Activated CD8-positive, alpha-beta memory T cell treated with anti-CD3 and anti-CD28 coated beads, Interleukin-2, amount 50 U/mL, for 4 hours (primary cell): Measurements from ENCODE around the gene SAA2.
"Not testable (repeated sequence)": the region's sequence is repeated elsewhere in the genome, so short reads cannot be mapped to it uniquely, and the experiment has no call there.

Experiments
- DNase-seq: peaks from one replicate; pipeline ENCODE4 v3.0.0-alpha.2; 2020

Gene SAA2

DNA sequence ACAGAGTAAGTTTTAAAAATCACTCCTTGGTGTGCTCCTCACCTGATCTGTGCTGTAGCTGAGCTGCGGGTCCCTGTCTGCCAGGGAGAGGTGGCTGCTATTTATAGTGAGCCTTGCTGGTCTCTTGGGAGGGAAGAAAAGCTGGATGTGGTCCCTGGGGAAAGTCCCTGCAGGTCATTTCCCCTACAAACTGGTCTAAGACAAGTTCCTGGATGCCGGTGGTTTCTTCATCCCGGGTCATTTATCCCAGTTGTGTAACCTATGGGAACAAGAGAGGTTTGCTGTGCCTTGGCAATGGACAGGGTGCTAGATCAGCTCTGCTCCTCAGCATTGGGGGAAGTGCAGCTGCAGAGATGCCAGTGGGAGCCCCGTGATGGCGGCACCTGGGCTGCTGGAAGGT, at the start of gene SAA2:
SAA2 (minus strand) TSS at position 108 of the 400 bp plus-strand sequence. CDS start 657 bp downstream, outside the sequence.
- no peak for DNase-seq

DNA sequence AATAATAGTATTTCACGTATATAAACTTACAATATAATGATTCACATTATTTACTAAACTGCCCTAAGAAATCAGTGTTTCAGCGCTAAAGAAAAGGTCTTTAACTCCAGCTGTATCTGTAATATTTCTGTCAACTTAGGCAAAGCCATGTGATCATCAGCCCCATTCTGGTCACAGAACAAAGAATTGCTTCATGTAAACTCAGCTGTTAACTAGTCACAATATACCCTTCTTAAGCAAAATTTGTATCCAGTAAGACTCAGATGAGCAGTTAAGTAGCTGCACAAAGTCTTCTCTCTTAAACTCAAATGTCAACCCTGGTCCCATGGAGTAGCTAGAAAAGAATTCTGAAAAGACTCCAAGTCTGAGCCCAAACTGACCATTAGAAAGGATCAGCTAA, 46.8 kb upstream of the SAA2 start:
- no peak for DNase-seq

DNA sequence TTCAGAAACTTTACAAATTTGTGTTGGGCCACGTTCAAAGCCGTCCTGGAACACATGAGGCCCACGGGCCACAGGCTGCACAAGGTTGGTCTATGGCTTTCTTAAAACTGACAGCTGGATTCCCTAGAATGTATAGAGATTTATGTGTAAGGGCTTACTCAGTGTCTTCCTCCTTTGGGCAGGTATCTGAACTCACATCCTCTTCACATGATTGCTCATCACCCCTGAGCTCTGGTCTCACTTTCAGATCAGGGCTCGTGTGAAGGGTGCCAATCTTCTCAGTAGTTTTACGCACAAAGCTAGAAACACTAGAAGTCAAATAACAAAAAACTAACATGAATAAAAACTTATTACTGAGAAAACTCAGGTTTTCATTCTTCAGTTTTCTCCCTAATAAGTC, 46.4 kb upstream of the SAA2 start:
- DNase-seq, result no peak

DNA sequence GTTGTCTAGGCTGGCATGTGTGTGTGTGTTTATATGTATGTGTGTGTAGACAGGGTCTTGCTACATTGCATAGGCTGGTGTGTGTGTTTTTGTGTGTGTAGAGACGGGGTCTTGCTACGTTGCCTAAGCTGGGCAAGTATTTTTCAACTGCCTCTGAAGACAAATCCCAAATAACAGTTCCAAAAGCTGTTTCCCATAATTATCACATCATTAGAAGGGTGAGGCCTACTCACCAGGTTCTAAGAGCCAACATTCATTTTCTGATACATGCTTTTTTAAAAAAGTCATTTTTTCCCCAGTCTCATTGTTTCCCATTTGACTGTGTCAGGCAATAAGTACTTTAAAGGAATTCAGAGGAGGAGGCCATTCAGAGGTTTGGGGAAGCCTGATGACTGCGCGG, 40.4 kb upstream of the SAA2 start:
- DNase-seq, result no peak

DNA sequence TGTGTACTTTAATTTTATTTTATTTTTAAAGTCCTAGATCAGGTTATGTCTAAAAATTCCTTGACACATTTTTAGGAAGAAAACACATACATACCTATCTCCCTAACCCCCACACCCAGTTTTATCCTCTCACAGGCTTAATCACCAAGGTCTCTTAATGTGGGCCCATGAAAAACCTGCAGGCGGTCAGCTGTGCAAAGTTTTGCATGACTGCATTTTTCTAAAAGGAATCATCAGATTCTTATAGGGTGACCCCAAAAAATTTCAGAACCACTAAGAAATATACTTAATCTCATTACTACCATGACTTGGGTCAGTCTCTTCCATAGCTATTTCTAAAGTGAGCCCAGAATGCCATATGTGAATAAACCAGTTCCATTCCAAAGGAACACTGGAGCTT, 37.4 kb upstream of the SAA2 start:
- no peak for DNase-seq

DNA sequence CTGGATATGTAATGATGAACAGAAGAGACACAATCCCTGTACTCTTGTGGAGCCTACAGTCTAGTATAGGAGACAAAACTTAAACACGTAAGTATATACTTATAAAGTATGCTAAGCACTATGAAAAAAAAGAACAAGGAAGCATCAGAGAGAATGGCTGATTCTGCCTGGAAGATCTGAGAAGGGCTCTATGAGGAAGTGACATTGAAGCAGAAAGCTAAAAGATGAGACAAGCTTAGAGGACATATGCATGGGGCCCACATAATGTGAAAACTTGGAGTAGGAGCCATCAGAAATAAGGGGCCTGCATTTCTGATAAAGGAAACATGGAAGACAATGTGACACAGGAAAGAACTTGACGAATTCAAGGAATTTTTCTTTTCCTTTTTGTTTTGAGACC, 34.2 kb upstream of the SAA2 start:
- no peak for DNase-seq

DNA sequence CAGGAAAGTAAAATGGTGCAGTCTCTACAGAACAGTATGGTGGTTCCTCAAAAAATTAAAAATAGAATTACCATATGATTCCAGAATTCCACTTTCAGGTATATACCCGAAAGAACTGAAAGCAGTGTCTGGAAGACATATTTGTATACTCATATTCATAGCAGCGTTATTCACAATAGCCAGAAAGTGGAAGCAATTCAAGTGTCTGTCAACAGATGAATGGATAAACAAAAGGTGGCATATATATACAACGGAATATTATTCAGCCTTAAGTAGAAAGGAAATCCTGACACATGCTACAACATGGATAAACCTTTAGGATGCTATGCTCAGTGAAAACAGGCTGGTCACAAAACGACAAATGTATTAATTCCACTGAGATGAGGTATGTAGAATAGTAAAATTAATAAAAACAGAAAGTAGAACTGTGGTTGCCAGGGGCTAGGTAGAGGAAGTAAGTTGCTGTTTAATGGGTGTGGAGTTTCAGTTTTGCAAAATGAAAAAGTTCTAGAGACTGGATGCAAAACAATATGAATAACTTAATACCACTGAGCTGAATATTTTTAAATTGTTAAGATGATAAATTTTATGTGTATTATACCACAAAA, 32.1 kb upstream of the SAA2 start:
- DNase-seq, result no peak

DNA sequence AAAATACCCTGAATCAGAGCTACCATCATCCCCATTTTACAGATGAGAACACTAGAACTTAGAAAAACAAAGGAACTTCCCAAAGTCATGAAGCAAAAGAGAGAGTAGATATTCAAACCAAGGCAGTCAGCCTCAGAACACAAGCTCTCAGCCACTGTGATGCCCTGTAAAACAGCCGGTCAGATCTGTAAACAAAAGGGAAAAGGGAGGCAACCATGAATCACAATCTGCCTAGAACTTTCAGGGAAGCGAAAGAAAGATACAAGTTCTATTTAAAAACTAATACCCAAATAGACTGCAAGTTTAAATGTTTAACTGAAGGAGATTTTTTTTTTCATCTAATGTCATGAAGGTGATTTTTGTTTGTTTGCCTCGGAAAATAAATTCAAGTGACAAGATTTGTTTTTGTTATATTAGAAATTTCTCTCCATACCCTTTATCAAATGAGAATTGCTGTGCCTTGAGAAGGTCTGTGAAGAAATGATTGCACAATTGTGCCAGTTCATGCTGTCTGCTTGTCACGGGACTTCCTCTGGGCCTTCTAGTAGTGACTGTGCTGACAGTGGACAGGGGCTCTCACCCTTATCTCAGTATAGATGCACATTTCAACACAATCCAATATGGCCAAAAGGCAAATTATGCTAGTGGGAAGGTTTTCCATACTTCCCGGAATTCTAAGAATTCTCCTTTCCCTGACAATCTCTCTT, 29.2 kb upstream of the SAA2 start:
- no peak for DNase-seq

DNA sequence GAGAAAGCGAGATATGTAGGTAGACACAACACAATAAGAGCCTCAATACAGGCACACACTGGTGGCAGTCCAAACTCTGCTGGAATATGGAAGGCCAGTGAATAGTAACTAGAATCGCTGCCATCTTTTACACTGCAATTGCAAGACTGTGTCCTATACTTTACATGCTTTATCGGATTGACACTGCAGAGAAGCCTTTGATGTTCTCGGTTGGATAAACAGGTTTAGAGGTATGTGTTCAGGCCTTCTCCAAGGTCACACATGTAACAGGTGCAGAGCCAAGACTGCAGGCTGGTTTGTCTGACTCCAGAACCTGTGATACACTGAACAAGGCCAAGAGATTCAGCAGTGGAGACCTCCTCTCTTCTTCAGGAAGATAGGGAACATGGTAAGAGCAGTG, 22.7 kb upstream of the SAA2 start:
- no peak for DNase-seq

DNA sequence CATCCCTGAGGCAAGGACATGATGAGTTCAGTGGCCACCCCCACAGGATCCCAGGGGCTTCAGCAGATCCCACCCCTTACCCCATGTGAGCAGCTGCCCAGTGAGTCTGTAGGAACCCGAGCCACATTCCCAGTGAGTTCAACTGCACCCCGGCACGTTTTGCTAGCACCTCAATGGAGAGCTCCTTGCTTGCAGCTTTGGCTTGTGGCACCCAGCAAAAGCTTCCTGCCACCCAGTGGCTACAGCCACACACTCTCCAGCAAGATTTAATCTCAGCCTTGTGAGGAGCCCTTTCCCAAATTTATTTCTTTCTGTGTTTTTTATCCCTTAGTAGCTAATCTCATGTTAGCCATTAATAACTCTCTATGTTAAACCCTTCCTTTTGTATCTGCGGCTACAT, 21.6 kb upstream of the SAA2 start:
- no peak for DNase-seq

DNA sequence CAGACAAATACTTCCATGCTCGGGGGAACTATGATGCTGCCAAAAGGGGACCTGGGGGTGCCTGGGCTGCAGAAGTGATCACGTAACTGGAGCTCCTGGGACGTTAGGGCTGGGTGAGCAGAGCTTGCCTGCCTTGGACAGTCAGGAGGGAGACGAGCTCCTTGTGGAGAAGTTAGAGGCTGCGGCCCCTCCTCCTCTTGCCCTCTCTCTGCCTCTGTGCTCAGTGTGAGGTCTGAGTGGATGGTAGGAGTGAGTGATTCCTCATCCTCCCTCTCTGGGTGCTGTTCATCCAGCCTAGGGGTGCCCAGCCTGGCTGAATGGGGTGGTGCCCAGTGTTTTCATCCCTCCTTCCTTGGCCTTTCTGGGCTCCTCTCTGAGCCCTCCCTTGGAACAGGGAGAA, 20.8 kb upstream of the SAA2 start:
- DNase-seq, result not testable (repeated sequence)

DNA sequence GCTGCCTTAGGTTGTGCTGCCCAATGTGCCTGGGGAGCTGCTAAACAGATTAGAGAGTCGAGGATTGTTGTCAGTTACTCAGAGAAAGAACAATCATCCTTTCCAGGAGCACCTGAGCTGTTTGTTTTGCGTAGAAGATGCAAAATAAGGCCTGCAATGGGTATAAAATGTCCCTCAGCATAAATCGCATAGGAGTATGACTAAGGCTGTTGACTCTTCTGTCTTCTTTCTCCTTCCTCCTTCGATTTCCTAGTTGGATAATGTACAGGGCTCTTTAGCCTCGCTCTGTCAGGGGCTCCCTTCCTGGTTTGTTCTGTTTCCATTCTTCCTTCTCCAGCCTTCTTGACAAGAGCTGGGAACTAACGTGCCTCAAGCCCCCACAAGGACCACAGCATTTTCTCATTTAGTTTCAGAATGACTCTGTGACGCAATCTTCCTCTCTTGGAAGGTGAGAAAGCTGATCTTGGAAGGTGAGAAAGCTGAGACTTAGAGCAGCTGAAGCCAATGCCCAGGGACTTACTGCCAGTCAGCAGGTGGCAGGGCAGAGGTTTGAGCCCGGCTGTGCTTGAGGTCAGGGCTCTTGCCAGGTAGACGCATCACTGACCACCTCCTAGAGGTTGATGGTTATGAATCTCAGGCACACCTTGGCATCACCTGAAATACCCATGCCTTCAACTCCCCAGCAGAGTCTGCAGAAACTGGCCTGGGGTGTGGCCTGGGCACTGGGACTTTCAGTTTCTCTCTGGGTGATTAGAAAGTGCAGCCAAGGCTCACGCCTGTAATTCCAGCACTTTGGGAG, 19.1 kb upstream of the SAA2 start:
- not testable (repeated sequence) for DNase-seq

DNA sequence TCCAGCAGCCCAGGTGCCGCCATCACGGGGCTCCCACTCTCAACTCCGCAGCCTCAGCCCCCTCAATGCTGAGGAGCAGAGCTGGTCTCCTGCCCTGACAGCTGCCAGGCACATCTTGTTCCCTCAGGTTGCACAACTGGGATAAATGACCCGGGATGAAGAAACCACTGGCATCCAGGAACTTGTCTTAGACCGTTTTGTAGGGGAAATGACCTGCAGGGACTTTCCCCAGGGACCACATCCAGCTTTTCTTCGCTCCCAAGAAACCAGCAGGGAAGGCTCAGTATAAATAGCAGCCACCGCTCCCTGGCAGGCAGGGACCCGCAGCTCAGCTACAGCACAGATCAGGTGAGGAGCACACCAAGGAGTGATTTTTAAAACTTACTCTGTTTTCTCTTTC, 17.5 kb upstream of the SAA2 start, which contains the start of gene SAA1:
SAA1 (plus strand) TSS at position 316 of the 400 bp plus-strand sequence. CDS start 624 bp downstream, outside the sequence.
- DNase-seq, result no peak

DNA sequence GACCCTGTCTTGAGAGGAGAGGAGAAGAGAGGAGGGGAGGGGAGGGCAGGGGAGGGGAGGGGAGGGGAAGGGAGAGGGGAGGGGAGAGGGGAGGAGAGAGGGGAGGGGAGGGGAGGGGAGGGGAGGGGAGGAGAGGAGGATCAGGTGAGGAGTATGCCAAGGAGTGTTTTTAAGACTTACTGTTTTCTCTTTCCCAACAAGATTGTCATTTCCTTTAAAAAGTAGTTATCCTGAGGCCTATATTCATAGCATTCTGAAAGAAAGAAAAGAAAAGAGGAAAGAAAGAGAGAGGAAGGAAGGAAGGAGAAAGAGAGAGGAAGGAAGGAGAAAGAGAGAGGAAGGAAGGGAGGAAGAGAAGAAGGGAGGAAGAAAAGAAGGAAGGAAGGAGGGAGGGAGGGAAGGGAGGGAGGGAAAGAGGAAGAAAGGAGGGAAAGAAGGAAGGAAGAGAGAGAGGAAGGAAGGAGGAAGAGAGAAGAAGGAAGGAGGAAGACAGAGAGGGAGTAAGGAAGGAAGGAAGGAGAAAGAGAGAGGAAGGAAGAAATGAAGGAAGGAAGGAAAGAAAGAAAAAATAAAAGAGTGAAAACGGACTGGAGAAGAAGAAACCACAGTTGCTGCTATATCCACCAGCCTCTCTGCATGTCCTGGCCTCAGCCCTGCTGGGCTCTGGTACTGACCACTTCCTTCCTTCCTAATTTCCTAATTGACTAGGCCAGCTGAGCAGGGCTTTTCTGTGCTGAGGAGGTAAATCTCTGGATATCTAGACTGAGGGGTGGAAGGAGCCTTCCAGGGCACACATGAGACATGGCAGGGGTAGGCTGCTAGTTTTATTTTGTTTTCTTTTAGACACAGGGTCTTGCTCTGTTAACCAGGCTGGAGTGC, 16.4 kb upstream of the SAA2 start:
- no peak for DNase-seq

DNA sequence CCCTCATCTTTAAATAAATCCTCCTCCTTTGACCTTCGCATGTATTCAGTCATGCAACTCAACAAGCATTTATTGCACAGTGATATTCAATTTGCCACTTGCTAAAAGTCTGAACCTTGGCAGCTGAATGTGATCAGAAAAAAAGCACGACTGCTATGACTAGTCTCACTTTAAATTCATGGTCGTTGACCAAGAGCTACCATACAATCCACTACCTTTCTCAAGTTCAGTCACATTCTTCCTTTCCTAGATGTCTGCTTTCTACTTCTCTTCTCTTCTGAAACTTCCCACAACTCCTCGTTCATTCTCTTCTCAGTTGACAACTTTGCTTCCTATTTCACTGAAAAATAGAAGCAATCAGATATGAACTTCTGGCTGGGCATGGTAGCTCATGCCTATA, 15.6 kb upstream of the SAA2 start:
- no peak for DNase-seq

DNA sequence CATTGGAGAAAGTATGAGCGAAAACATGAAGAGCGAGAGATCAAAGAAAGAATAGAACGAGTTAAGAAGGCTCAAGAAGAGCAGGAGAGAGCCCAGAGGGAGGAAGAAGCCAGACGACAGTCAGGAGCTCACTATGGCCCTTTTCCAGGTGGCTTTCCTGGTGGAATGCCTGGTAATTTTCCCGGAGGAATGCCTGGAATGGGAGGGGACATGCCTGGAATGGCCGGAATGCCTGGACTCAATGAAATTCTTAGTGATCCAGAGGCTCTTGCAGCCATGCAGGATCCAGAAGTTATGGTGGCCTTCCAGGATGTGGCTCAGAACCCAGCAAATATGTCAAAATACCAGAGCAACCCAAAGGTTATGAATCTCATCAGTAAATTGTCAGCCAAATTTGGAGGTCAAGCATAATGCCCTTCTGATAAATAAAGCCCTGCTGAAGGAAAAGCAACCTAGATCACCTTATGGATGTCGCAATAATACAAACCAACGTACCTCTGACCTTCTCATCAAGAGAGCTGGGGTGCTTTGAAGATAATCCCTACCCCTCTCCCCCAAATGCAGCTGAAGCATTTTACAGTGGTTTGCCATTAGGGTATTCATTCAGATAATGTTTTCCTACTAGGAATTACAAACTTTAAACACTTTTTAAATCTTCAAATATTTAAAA, 14.3 kb upstream of the SAA2 start:
- DNase-seq, result not testable (repeated sequence)

DNA sequence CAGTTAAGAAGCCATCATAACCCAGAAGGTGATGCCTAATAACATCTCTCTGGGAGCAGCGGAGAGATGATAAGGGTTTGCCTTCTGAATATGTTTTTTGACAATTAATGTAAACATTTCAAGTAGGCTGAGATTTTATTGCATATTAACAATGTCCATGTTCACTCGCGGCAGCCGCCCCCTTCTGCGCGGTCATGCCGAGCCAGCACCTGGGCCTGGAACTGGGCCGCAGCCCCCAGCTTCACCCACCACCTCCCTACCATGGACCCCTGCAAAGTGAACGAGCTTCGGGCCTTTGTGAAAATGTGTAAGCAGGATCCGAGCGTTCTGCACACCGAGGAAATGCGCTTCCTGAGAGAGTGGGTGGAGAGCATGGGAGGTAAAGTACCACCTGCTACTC, 13.3 kb upstream of the SAA2 start:
- DNase-seq, result no peak

DNA sequence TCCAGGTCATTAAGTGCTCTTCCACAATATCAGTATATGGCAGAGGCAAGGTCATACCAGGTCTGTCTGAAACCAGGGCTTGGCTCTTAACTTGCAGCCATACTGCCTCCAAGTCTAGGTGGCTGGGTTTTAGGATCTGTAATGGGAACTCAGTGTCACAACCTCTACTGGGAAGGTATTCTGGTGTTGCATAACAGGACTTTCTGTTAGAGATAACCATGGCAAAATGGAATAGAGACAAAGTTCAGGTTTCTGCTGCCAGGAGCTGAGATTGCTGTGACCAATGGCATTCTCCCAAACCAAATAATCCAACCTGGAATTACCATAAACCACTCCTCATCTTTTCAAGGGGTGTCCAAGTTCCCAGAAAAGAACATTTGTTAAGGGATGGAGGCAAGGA, 10.8 kb upstream of the SAA2 start:
- no peak for DNase-seq

DNA sequence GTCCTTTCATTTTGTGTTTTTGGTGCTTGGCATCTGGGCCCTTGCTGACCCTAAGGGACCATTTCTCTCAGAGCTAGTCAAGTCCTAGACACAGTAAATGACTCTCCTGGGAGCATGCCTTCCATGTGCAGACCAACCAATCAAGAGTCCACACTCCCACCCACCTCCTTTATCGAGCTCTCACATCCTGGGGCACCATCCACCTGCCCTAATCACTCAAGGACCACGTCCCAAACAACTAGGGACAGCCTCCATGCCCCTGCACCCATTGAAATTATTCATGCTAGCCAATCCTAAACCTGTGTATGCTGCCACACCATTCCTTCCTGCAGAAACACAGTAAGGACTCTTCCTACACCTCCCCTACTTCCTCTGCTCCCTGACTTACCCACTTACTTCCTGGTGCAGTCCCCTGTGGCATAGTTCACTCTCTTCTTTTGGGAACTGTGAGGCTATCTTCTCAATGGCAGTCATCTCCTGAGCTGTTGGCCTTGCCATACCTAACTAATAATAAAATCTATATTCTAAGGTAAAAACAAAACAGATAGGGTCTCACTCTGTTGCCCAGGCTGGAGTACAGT, 6.4 kb upstream of the SAA2 start:
- DNase-seq, result no peak

DNA sequence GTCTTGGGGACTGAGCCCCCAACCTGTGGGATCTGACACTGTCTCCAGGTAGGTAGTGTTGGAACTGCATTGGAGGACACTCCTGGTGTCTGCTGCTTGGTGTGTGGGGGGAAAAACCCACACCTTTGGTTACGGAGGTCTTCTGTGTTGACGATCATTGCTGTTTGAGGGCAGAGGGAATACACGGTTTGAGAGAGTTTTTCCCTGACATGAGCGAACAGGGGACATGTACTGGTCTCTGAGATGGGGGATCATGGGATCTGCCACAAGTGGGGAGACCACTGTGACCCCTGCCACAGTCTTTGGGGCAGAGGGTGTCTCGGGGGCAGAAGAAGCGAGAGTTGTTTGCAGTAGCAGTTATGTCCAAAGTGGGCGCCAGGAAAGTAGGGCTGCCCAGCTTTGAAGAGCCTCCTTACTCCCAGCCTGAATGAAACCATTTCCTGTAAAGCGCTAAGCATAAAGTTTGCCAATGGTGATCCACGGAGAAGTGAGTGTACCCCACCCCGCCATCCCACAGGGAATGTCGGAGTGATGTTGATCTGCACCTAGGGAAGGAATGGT, 5.4 kb upstream of the SAA2 start:
- no peak for DNase-seq

DNA sequence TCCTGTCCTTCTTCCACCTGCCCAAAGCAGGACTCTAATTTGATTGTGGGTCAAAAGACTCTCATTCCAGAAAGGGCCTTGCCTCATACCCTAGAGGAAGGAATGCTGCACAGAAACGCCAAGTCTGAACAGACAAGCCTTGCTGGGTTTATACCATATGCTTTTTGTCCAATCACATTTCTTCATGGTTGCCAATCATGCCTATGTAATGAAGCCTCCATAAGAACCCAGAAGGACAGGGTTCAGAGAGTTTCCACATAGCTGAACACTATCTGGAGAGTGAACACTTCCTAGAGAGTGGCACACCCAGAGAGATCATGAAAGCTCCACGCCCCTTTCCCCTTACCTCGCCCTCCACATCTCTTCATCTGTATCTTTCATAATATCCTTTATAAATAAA, 4.8 kb upstream of the SAA2 start:
- no peak for DNase-seq

DNA sequence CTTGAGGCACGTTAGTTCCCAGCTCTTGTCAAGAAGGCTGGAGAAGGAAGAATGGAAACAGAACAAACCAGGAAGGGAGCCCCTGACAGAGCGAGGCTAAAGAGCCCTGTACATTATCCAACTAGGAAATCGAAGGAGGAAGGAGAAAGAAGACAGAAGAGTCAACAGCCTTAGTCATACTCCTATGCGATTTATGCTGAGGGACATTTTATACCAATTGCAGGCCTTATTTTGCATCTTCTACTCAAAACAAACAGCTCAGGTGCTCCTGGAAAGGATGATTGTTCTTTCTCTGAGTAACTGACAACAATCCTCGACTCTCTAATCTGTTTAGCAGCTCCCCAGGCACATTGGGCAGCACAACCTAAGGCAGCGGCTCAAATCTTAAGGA, 1.3 kb downstream of the SAA2 start:
- not testable (repeated sequence) for DNase-seq
